Kidney epithelial cell (primary cell): Measurements from ENCODE around the gene TMPRSS11B. TPM values are rescaled to one million over a fixed set of nuclear protein-coding genes. Genes with fewer than 3 reads are reported as not detected.
"Not testable (repeated sequence)": the region's sequence is repeated elsewhere in the genome, so short reads cannot be mapped to it uniquely, and the experiment has no call there.

Experiments
- DNase-seq: peaks from one replicate; pipeline ENCODE4 v3.0.0-alpha.2; 2010; ENCODE audit warnings: low read depth
- H3K27me3 ChIP-seq: 2 replicates; pipeline ENCODE4 v1.6.0; 2011; ENCODE audit warnings: low read length; ENCODE audit not compliant: control insufficient read depth, insufficient read depth
- H3K36me3 ChIP-seq: 2 replicates; pipeline ENCODE4 v1.5.1; 2011; ENCODE audit warnings: low read length; ENCODE audit not compliant: control insufficient read depth, insufficient read depth
- H3K4me3 ChIP-seq: 2 replicates; pipeline ENCODE4 v1.5.1; 2011; ENCODE audit warnings: low read depth, mild to moderate bottlenecking, control low read depth, low read length
- total RNA-seq: library from RNA; depleted of rRNA; stranded (reverse); fragments of >200 nt; gene quantifications from 2 replicates; pipeline ENCODE4 v1.2.3, GENCODE V29; 2015
- TF ChIP-seq, protein P1 (sequence below): IDR thresholded peaks from 2 replicates; pipeline ENCODE4 v1.5.1; 2011; ENCODE audit warnings: mild to moderate bottlenecking, moderate library complexity, low read length, control low read depth, inconsistent platforms; ENCODE audit not compliant: insufficient read depth, poor library complexity, severe bottlenecking

Gene TMPRSS11B
- total RNA-seq, 1 donor from 2014 or later: not detected

DNA sequence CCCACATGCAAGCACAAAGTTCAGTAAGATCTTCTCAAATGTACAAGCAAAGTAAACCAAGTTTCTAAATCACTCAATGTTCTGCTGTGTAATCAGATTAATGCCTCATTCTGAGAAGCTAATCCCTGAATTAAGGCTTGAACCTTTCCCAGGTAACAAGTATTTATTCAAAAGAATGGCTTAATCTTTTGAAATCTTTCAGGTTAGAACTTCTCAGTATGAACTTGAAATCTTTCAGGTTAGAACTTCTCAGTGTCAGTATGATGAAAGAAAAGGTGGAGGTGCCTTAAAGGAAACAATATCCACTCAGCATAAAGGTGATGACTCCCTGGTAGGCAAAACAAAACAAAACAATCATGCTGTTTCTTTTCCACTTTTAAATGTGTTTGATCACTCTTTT lies 29.0 kb downstream of the TMPRSS11B start:
- TF ChIP-seq, protein P1, sequence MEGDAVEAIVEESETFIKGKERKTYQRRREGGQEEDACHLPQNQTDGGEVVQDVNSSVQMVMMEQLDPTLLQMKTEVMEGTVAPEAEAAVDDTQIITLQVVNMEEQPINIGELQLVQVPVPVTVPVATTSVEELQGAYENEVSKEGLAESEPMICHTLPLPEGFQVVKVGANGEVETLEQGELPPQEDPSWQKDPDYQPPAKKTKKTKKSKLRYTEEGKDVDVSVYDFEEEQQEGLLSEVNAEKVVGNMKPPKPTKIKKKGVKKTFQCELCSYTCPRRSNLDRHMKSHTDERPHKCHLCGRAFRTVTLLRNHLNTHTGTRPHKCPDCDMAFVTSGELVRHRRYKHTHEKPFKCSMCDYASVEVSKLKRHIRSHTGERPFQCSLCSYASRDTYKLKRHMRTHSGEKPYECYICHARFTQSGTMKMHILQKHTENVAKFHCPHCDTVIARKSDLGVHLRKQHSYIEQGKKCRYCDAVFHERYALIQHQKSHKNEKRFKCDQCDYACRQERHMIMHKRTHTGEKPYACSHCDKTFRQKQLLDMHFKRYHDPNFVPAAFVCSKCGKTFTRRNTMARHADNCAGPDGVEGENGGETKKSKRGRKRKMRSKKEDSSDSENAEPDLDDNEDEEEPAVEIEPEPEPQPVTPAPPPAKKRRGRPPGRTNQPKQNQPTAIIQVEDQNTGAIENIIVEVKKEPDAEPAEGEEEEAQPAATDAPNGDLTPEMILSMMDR: no peak
- Histone ChIP-seq H3K27me3 (no peaks in the 10 kb centered on the region), H3K36me3 (no peaks in the 10 kb centered on the region), H3K4me3 (no peak overlapping the region)
- DNase-seq: no peak

DNA sequence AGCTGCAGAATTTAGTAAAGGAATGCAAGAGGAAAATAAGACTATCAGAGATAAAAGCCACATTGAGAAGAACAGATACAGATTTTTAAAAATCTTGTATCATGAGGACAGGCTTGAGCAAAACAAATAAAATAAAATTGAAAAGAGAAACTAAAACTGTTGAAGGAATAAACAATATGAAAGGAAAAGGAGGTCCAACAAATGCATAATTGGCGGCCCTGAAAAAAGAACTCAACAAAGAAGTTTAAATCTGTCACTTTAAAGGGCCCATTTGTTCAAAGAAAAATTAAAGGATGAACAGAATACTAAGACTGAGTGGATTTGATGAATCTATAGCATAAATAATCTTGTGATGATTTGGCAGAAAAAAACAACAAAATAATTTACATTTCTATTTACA lies 36.5 kb downstream of the TMPRSS11B start:
- H3K27me3 ChIP-seq: no peaks in the 10 kb centered on the region
- DNase-seq: no peak
- H3K36me3 ChIP-seq: no peaks in the 10 kb centered on the region
- no peak overlapping the region for H3K4me3 ChIP-seq
- TF ChIP-seq, protein P1: no peak

DNA sequence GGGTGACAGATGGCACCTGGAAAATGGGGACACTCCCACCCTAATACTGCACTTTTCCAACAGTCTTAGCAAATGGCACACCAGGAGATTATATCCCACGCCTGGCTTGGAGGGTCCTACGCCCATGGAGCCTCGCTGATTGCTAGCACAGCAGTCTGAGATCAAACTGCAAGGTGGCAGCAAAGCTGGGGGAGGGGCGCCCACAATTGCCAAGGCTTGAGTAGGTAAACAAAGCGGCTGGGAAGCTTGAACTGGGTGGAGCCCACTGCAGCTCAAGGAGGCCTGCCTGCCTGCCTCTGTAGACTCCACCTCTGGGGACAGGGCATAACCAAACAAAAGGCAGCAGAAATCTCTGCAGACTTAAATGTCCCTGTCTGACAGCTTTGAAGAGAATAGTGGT lies 51.2 kb downstream of the TMPRSS11B start:
- not testable (repeated sequence) for H3K27me3 ChIP-seq, DNase-seq, H3K4me3 ChIP-seq, H3K36me3 ChIP-seq

DNA sequence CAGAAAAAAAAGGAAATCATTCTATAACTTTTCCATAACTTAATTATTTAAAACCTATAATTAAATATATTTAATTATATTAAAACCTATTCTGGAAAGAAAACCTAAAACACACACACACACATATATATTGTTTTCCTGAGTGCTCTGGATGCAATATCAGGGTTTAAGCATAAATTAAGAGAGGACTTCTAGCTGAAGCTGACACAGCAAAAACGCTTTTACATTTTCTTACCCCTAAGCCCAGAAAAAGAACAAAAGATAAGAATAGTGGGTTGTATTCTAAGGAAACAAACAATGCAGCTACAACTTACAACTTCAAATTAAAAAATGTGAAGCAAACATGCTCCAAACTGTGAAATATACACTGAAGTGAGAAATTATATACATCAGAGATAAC lies 52.3 kb downstream of the TMPRSS11B start:
- H3K36me3 ChIP-seq: no peaks in the 10 kb centered on the region
- no peaks in the 10 kb centered on the region for H3K27me3 ChIP-seq
- TF ChIP-seq, protein P1: no peak
- no peak overlapping the region for H3K4me3 ChIP-seq
- DNase-seq: no peak

DNA sequence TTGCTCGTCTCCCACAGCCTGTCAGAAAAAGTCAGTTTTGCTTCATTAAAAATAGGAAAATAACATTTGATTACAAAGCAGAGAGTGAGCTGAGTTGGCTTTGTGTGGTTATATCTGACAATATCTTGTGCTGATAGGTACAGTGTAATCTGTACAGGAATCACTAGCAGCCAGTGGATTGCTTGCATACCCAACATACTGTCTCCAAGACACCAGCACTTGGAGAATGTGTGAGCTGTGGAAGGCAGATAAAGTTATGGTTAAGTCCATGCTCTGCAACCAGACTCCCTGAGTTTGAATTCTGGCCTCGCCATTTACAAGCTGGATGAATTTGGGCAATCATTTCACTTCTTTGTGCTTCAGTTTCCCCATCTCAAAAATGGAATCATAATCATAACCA lies 58.3 kb downstream of the TMPRSS11B start:
- DNase-seq: no peak
- H3K36me3 ChIP-seq: no peaks in the 10 kb centered on the region
- TF ChIP-seq, protein P1: no peak
- no peaks in the 10 kb centered on the region for H3K27me3 ChIP-seq
- no peak overlapping the region for H3K4me3 ChIP-seq

DNA sequence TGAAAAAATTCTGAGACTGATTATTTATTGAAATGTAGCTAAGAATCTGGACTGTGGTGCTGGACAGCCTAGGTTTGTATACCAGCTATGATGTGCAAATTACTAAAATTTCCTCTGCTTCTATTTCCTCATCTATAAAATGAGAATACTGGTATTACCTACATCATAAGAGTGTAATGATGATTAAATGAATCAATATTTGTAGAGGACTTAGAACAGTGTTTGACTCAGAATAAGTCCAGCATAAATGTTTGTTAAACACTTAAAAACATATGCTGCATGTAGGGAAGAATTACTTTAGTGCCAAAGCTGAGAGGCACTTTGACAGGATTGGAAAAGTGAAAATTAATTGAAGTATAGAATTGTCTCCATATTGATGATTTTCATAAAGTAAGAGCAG lies 60.6 kb downstream of the TMPRSS11B start:
- Histone ChIP-seq H3K4me3 (no peak overlapping the region), H3K27me3 (no peaks in the 10 kb centered on the region), H3K36me3 (no peaks in the 10 kb centered on the region)
- no peak for DNase-seq
- TF ChIP-seq, protein P1: no peak
